Adipocyte (in vitro differentiated cells): ENCODE measurements around the gene TSSK2.
A peak's percentile ranks its signal among the peaks of the same experiment; 100 is the strongest.

Experiments
- DNase-seq: peaks from one replicate; pipeline ENCODE4 v3.0.0-alpha.2; 2015; ENCODE audit warnings: low read depth
- H3K27me3 ChIP-seq: replicated peaks from 2 replicates; pipeline ENCODE4 v1.7.0; 2013; ENCODE audit warnings: mild to moderate bottlenecking, low read length, moderate library complexity; ENCODE audit not compliant: control insufficient read depth, insufficient read depth
- H3K36me3 ChIP-seq: 2 replicates; pipeline ENCODE4 v1.7.0; 2013; ENCODE audit warnings: low read length, mild to moderate bottlenecking, moderate library complexity; ENCODE audit not compliant: control insufficient read depth, insufficient read depth, severe bottlenecking
- H3K4me1 ChIP-seq: 2 replicates; pipeline ENCODE4 v1.7.0; 2013; ENCODE audit warnings: mild to moderate bottlenecking, low read length, moderate library complexity; ENCODE audit not compliant: control insufficient read depth, insufficient read depth
- H3K4me3 ChIP-seq: 2 replicates; pipeline ENCODE4 v1.7.0; 2013; ENCODE audit warnings: mild to moderate bottlenecking, low read length, moderate library complexity
- H3K9ac ChIP-seq: 2 replicates; pipeline ENCODE4 v1.7.0; 2013; ENCODE audit warnings: mild to moderate bottlenecking, low read length, moderate library complexity
- H3K9me3 ChIP-seq: 2 replicates; pipeline ENCODE4 v1.7.0; 2013; ENCODE audit warnings: mild to moderate bottlenecking, low read length, moderate library complexity; ENCODE audit not compliant: control insufficient read depth

TSSK2 gene

DNA sequence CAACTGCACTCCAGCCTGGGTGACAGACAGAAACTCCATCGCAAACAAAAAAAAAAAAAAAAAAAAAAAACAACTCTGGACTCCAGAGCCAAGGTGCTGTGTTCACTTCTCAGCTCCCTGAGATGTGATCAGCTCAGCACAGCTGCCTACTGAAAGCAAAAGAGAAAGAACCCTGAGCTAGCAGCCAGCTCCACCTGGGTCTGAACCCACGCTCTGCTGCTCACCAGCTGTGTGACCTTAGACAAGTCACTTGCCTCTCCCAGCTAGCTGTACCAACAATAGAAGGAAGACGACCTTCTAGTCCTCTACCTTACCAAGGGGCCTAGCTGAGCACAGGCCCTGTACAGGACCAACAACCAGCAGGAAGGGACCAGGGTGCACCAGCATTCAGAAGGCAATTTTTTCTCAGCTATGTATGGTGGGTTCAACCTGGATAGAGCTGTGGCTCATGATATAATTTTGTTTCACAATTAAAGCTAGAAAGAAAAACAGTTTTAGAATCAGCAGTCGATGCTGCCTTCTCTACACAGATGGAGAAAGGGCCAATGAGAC lies 12.7 kb upstream of the TSSK2 start:
- H3K9ac ChIP-seq, result no peak overlapping the region
- H3K9me3 ChIP-seq, result no peaks in the 10 kb centered on the region
- peaks cover 36% of the 10 kb centered on the region for H3K4me1 ChIP-seq
- H3K36me3 ChIP-seq, result no peaks in the 10 kb centered on the region
- no peak for DNase-seq
- H3K4me3 ChIP-seq, result no peak overlapping the region
- H3K27me3 ChIP-seq, result no peaks in the 10 kb centered on the region

DNA sequence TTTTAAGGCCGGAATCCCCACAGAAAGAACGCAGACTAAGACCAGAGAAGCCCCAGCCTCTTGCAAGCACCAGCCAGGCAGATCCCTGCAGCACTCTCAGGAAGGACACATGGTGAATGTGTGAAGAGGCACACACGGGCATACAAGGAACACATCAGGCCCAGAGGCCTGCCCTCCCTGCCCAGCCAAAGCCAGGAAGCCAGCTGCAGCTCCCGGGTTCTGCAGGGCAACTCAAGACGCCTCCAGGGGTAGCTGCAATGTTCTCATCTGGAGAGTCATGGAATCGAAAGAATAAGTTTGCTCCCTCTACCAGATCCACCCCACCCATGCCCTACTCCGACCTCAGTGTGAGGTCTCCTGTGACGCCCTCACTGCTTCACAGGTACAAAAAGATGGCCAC lies 11.2 kb upstream of the TSSK2 start:
- no peak overlapping the region for H3K9ac ChIP-seq
- no peak for DNase-seq
- H3K4me1 ChIP-seq, result peaks cover 36% of the 10 kb centered on the region
- H3K27me3 ChIP-seq, result no peaks in the 10 kb centered on the region
- no peak overlapping the region for H3K4me3 ChIP-seq
- no peaks in the 10 kb centered on the region for H3K9me3 ChIP-seq
- H3K36me3 ChIP-seq, result no peaks in the 10 kb centered on the region

DNA sequence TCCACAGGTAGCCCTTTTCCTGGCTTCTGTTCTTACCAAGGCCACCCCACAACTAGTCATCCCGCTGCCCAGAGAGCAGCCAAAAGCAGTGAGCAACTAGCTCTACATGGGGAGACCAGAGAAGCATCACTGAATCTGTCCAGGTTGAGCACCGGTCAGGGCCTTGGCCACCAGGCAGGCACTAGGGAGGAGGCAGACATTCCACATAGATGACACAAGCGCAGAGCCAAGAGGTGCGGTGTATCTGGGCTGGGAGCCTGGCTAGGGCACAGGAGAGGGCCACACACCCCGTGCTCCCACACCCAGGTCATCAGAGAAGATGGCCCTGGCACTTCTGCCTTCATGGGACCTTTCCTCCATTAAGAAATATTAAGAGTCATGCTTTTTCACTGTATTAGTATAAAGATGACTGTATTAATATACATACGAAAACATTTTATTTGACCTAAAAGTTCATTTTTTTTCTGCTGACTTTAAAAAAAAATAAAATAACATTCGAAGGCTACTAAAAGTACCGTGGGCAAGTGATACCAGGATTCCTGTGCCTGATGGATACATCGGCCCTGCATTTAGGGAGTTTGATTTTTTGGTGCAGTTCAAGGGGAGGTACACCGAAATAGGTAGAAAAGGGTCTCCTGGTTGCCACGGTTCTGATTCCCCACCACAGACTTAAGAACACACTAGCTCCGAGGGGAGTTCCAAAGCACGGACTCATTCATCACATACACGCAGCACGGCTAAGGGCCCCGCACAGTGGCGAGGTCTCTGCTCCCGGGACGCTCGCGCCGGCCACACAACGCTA lies 10.1 kb upstream of the TSSK2 start:
- Histone ChIP-seq H3K4me1 (peaks cover 36% of the 10 kb centered on the region), H3K27me3 (no peaks in the 10 kb centered on the region), H3K4me3 (peak overlapping the region; percentile 93), H3K9me3 (no peaks in the 10 kb centered on the region), H3K36me3 (no peaks in the 10 kb centered on the region), H3K9ac (peak overlapping the region; percentile 95)
- DNase-seq, result peak; percentile 52

DNA sequence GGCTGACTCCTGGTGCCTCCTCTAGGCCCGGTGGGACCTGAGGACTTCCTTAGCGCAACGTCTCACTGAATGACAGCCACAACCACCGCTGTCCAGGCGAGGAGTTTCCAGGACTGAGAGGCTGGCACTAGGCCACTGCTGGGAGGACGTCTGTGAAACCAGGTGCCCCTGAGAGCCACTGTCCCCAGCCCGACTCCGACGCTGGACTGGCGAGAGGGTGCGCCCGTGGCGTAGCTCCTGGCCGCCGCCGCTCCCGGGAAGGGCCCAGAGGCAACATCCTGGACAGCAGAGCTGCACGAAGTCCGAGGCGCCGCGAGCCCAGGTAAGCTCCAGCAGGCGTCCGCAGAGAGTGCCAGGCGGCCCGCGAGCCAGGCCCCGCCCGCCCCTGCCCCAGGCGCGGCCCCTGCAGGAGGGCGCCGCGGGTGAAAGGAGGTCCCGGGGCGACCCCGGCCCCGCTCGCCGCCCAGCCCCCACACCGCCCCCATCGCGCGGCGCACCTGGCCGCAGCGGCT lies 9.4 kb upstream of the TSSK2 start:
- peak overlapping the region; percentile 93 for H3K4me3 ChIP-seq
- H3K27me3 ChIP-seq, result peaks cover 2% of the 10 kb centered on the region
- no peaks in the 10 kb centered on the region for H3K36me3 ChIP-seq
- H3K4me1 ChIP-seq, result peaks cover 36% of the 10 kb centered on the region
- H3K9me3 ChIP-seq, result no peaks in the 10 kb centered on the region
- peak overlapping the region; percentile 95 for H3K9ac ChIP-seq
- DNase-seq, result peak; percentile 72

DNA sequence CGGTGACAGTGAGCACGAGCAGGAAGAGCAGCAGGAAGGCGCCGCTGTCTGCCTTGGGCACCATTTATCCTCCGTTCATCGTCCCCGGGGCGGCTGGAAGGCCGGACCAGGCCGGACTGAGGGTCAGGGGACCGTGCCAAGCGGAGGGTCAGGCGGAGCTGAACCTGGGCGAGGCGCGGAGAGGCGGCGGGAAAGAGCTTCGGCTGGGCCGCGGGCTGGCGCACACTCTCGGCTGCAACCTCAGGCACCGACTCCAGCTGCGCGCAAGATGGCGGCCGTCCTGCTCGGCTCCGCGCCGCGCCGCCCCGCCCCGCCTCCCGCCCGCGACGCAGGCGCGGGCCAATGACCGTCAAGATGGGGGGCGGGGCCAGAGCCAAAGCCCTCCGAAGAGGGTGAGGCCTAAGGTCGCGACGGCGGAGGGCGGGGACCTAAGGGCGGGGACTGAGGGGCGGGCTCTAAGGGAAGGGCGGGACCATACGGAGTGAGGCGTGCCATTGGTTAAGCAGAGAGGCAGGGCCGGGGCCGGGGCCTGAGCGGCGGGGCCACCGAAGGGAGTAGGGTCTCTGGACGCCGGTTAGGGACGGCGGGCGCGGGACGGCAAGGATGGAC lies 8.9 kb upstream of the TSSK2 start, which contains the start of gene DGCR2:
DGCR2 (minus strand) TSS at position 270 of the 609 bp plus-strand sequence; CDS start at position 64, 206 bp downstream.
- Histone ChIP-seq H3K4me1 (peaks cover 36% of the 10 kb centered on the region), H3K9me3 (no peaks in the 10 kb centered on the region), H3K4me3 (peak within 1 kb of the TSS; percentile 93), H3K9ac (peak within 1 kb of the TSS; percentile 95), H3K36me3 (no peaks in the 10 kb centered on the region), H3K27me3 (peaks cover 3% of the 10 kb centered on the region)
- DNase-seq, result peak; percentile 99

DNA sequence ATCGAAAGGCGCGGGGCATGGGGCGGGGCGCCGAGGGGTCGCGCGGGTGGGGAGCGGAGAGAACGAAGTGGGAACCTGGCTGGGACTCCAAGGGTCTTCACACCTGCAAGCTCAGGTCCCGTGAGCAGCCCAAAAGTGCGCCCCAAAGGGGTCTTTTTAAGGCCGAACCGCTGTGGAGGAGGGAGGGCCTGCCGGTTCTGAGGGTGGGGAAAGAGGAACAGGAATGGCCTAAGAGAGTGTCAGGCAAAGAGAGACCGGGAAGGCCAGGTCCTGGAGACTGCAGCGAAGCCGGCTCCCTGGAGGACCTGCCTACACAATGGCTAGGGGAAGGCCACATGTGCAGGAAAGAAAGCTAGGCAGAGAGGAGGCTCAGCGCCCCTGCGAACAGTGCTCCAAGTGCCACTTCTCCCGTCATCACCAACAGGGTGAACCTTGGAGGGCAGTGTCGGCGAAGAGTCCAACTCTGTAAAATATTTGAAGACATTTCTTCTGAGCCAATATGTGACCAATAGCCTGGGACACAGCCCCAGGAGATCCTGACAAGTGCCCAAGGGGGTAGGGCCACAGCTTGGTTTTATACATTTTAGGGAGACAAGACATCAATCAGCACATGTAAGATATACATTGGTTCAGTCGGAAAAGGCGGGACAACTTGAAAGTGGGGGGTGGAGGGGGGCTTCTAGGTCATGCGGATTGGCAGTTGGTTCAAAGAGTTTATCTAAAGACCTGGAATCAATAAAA lies 8.2 kb upstream of the TSSK2 start:
- no peaks in the 10 kb centered on the region for H3K36me3 ChIP-seq
- DNase-seq, result peak; percentile 53
- peaks cover 7% of the 10 kb centered on the region for H3K27me3 ChIP-seq
- H3K9ac ChIP-seq, result peak overlapping the region; percentile 65
- peaks cover 36% of the 10 kb centered on the region for H3K4me1 ChIP-seq
- peak overlapping the region; percentile 78 for H3K4me3 ChIP-seq
- H3K9me3 ChIP-seq, result no peaks in the 10 kb centered on the region

DNA sequence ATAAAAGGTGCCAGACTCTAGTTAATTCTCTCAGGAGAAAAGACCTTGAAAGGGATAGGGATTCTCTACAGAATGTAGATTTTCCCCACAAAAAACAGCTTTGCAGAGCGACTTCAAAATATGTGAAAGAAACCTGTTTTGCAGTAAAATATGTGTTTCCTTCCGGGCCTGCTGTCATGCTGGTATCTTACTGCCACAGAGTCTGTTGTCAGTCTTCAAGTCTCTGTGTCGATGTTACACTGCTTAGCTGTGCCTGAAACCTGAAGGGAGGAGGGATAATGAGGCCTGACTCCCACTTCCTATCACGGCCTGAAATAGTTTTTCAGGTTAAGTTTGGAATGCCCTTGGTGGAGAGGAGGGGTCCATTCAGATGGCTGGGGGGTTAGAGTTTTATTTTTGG lies 7.2 kb upstream of the TSSK2 start:
- H3K4me3 ChIP-seq, result no peak overlapping the region
- no peak overlapping the region for H3K9ac ChIP-seq
- no peak for DNase-seq
- H3K4me1 ChIP-seq, result peaks cover 30% of the 10 kb centered on the region
- no peaks in the 10 kb centered on the region for H3K9me3 ChIP-seq
- peaks cover 10% of the 10 kb centered on the region for H3K27me3 ChIP-seq
- H3K36me3 ChIP-seq, result no peaks in the 10 kb centered on the region

DNA sequence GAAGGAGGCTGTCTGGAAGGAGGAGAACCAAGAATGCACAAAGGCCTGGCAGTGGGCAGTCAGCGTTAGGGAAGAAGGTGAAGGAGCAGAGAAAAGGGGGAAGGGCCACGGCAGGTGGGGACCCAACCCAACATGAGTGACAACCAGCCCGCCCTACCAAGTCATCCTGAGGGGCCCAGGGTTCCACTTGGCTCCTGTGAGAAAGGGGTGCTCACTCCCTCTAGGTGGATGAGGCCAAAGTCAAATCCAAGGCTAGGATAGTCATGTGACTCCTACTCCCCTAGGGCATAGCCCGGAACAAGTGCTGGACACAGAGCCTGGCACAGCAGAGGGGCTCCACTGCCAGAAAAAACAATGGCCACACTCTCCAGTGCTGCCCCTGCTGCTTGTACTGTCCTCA lies 6.7 kb upstream of the TSSK2 start:
- Histone ChIP-seq H3K9me3 (no peaks in the 10 kb centered on the region), H3K36me3 (no peaks in the 10 kb centered on the region), H3K27me3 (peaks cover 10% of the 10 kb centered on the region), H3K4me1 (peaks cover 26% of the 10 kb centered on the region), H3K4me3 (no peak overlapping the region), H3K9ac (no peak overlapping the region)
- no peak for DNase-seq

DNA sequence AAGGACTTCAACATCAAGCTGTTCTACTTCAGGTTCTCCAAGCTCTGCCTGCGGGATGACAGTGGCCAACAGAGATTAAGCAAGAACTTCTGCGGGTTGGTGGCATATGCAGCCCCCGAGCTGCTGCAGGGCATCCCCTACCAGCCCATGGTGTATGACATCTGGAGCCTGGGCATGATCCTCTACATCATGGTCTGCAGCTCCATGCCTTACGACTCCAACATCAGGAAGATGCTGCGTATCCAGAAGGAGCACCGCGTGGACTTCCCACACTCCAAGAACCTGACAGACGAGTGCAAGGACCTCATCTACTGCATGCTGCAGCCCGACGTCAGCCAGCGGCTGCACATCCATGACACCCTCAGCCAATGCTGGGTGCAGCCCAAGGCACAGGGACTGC lies 6.1 kb upstream of the TSSK2 start:
- no peaks in the 10 kb centered on the region for H3K36me3 ChIP-seq
- H3K4me1 ChIP-seq, result peaks cover 19% of the 10 kb centered on the region
- H3K9me3 ChIP-seq, result no peaks in the 10 kb centered on the region
- H3K9ac ChIP-seq, result no peak overlapping the region
- no peak overlapping the region for H3K4me3 ChIP-seq
- peaks cover 10% of the 10 kb centered on the region for H3K27me3 ChIP-seq
- no peak for DNase-seq

DNA sequence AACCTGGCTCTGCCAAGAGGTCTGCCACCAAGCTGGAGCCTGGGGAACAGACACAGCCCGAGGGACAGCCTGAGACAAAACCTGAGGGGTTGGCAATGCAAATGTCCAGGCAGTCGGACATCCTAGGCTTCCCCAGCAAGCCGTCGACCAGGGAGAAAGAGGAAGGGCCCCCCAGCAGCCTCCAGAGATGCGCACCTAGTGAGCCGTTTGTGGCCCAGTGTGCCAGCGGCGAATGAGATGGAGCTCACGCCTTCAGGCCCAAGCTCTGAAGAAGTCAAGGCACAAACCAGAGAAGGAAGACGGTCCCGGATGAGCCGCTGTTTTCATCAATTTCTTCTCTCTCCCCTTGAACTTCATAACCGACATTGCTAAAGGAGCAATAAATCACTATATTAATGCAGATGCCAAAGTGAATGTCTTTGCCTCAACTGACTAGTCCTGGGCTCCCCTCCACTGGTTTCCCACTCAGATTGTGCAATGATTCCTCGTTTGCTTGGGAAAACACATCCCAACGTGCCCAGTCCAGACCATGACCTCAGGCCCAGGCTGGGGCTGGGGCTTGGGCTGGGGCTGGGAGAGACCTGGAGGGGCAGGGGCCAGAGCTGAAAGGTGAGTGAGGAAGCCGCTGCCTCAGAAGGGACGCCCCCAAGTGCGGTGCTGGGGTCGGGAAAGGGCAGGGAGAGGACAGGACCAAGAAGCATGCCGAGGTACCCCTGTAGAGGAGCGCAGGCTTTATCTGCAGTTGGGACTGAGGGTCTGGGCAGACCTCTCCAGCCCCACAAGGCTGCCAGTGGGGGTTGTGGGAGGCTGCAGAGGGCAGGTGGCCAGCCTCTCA lies 5.4 kb upstream of the TSSK2 start:
- H3K9me3 ChIP-seq, result no peaks in the 10 kb centered on the region
- H3K27me3 ChIP-seq, result peaks cover 10% of the 10 kb centered on the region
- no peak for DNase-seq
- H3K4me1 ChIP-seq, result peaks cover 13% of the 10 kb centered on the region
- no peak overlapping the region for H3K4me3 ChIP-seq
- H3K36me3 ChIP-seq, result no peaks in the 10 kb centered on the region
- H3K9ac ChIP-seq, result no peak overlapping the region
